ENCODE data around the gene GASK1B.
A peak's percentile ranks its signal among the peaks of the same experiment; 100 is the strongest.

The GASK1B gene

DNA sequence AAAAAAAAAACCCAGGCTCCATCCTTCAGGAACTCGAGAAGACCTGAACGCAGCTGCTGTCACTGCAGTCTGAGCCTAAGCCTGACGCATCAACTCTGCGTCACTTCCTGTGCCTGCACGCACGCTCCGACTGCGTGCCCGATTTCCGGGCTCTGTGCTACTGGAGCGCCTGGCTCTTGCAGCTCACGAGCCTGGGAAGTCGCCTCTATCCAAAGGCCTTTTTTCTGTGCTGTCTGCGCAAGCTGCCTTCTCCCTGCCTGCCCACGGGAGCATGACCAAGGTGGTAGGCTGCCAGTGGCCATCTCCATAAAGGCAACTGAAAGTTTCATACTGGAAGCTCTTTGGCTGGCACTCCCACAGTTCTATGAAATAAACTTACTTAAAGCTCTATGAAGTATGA lies 9.9 kb upstream of the GASK1B start:
- DNase-seq: no peak

DNA sequence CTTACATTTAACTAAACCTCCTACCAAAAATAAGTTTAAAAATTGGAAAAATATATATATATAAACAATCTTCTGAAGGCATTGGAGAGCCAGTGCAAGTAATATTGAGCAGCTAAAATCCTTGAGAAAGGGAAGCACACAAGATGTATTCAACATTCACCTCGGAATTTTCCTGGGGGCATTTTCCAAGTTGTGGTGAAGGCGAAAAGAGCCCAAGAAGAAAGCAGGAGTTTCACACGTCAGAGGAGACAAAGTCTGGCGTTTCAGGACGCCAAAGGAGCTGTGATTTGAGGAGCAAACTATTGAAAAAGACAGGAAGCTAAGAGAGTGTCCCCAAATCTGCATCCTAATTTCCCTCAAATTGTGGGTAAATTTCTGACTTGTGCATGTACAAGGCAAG lies 9.1 kb upstream of the GASK1B start:
- DNase-seq: no peak

DNA sequence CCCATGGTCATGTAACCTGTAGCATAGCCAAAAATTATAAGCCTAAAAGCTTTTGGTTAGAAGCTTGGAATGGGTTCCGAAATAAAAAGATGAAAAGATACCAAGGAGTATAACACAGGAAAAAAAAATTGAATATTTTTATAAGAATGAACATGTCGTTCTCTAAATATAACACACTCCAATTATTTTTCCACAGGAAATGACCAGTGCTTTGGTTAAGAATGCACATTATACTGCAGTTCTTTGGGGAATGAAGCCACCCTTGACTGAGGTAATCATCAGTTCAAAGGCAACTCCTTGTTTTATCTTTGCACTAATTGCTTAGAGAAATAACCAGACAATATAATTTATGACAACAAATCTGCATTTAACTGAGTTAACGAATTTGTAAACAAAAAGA lies 6.6 kb upstream of the GASK1B start:
- no peak for DNase-seq

DNA sequence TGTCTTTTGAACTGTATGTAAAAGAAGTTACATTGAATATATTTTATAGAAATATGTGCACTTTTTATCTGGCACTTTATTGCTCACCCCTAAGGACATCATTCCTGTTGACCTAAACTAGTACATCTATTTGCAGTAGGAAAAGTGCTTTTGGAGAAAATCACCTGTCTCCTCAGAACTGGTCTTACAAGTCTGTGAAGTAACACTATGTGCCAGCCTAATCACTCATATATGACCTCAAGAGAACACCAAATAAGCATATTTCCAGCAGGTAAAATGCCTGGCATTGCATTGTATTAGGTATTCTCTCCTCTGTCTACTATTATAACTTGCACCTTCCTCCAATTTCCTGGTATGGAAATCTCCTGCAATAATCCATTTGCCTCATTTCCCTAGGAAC lies 4.0 kb upstream of the GASK1B start:
- DNase-seq: no peak

DNA sequence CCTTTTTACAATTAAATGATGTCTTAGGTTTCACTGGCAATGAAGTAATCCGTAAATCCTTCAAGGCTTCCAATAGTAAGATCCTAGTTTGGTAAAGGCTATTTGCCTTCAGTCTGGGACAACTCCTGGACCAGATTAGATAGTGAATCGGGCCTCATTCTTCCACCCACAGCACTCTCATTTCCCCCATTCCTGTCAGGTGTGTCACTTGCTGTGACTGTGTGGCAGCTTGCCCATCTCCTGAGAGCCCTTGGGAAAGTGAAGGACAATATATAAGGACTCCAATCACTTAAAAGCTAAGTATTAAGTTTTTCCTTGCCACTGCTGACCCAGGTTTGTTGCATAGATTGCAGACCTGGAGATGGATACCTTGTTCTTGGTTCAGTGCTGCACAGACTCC lies 3.3 kb upstream of the GASK1B start:
- no peak for DNase-seq

DNA sequence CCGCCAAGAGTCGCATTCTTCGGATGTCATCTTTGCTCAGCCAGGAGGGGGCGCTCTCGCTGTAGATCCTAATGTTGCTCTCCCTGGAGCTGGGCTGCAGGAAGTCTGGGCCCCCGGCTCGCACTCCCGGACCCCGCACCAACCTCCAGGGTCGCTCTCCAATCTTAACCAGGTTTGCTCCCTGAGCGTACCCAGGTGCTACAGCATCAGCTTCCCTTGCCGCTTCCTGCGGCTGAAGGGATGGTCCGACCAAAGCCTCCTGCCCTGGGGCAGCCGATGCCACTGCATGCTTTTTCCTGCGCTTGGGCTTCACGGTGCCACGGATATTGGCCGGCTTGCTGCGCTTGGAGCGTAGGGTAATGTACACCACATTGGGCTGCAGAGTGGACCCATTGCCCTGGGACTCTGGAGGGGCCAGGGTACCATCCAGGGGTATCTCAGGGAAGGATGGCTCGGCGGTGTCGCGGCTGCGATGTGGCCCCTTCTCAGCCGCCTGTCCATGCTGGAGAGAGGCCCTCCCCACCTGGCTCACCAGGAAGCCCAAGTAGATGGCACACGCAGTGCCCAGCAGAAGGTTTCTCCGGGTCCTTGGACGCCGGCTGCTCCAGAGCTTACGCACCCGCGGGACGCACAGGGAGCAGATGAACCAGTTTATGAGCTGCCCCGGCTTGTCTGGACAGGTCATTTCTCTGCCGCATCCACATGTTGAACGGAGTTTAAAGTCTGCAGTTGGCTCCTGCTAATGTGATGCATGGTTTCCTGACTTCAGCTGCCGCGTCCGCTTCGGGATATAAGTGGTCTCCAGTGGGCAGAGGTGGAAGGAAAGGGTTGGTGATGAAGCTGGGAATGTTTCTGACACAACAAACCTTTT lies 1.9 kb downstream of the GASK1B start:
- peak; percentile 32 for DNase-seq

DNA sequence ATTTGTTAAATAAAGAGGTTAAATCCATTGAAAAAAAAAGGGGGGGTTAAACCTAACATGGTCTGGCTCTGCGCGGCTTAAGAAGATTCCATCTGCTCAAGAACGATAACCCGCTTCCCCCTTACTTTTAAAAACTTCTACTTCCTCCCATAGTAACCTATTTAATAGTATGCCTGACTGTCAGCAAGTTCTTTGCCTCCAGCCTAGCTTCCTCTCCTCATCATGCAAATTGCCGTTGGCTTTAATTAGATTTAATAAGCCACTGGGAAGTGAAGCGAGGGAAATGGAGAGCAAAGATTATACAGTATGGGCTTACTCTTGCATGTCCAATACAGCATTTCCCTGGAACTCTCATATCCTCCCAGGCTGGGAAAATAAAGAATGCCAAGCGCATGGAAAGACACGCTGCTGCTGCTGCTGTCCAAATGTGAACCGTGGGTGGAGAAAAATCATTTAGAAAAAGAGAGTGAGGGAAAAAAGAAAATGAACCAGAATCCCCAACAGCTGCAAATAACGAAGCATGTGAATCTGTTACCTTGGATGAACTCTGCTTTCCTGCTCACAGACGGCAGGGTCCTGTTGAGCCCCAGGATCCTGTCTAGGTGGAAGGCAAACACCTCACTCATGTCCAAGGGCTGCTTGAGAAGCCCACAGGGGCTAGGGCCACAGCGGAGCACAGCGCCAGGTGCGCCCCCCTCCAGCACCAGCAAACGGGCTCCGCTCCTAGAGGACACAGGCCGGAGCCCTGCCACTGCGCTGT lies 2.7 kb downstream of the GASK1B start:
- DNase-seq: no peak

DNA sequence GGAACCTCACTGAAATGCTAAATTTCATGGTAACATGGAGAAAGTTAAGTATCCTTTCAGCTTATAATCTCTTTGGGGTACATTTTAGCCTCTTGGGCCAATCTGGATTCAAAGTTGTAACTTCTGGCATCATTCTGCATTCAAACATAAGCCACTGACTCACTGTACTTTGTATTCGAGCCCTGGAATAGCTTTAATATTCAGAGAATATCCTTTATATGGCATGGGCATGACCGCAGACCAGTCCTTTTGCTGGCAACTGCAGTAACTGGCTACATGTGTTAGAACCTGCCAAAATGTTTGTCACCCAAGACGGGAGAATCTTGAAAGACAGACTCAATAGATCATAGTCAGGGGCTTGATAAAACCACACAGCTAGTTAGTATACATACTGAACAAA lies 3.3 kb downstream of the GASK1B start:
- no peak for DNase-seq

DNA sequence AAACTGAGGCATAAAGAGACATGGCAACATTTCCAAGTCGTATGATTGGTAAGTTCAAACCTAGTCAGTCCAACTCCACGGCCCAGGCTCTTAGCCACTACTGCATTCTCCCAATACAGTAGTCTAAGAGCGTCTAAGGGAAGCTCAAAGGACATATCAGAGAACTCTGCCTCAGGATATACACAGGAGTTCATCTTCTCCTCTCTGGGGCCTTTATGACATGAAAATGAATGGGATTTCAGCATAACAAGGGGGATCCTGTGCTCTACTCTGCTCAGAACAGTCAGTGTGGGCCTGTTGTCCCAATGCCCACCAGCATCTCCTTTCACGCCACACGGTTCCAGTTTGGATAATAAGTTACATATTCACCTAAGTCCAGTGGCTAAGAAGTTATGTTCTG lies 4.2 kb downstream of the GASK1B start:
- no peak for DNase-seq

DNA sequence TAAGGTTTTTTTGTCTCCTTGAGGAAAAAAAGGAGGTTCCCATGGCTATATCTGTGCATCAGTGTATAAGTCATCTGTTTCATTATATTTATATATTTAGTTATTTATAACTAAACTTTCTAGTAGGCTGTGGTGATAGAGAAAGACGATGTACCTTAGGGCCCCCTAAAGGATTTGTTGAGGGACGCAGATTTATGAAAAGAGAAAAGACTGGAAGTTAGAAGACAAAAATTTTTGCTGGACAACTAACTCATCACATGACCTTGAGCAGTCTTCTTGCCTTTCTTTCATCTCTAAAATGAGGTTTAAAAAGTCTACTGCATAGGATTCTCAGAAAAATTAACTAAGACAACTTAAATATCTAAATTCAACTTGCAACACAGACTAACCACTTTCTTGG lies 6.1 kb downstream of the GASK1B start:
- no peak for DNase-seq

DNA sequence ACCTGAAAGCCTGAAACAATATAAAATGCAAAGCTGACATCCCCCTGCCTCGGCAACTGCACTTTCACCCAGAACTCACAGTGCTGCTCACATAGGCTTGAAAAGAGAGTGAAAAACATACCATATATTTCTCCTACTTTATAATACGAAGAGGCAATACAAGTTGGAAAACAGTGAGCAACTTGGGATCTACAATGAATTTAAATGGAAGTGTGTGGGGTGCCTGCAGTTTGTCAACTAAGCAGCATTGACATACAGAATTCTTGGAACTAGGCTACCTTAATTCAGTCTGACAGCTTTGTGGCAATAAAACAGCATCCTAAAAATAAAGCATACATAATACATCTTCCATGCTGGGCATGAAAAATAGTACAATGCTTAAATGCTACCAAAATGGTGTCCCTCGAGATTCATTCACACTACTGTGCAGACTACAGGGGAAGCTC lies 8.0 kb downstream of the GASK1B start:
- no peak for DNase-seq

DNA sequence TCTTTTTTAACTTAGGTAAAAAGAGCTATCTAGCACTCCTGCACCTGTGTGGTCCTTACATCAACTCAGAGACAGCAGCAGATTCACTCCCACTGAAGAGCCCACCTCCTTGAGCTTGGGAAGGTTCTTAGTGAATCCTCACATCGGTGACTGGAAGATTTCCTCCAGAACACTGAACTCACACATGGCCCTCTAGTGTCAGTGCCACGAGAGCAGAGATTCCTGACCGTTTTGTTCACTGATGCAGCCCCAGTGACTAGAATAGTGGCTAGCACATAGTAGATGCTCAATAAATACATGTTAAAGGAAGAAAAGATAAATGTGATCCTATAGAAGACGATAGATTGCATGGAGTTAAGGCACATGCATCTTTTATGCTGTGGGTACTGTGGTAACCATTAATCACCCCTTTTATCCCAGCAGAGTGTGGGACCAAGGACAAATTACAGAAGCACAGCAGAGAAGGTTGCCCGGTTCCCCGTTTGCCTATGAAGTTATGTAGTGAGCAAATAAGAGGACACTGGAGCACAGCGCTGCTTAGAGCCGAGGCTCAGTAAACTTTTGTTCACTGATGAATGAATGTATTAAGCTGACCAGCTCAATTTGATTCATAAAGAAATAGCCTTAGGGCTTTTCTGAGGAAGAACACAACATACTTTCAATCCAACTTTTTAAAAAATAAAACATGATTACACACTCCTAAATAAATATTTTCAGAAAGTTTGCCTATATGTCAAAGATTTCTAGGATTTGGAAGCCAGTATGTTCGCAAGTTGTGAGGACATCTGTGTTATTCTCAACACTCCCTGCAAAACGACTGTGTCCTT lies 8.7 kb downstream of the GASK1B start:
- no peak for DNase-seq

DNA sequence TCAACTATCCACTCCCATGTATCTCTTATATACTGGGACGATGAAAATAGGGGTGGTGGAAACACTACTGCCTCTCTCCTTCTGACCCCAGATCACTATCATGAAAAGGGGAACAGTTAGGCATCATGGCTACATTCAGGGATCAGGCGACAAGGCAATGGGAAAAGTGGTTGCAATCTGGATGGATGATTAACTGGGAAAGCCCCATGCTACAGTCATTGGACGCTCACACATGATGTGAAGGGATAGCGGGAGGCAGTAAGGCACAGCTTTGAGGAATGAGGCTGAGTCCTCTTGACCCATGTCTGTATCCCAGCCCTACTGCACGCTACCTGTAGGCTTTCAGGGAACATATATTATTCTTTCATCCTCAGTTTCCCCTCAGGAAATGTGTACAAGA lies 10.2 kb downstream of the GASK1B start:
- DNase-seq: no peak

DNA sequence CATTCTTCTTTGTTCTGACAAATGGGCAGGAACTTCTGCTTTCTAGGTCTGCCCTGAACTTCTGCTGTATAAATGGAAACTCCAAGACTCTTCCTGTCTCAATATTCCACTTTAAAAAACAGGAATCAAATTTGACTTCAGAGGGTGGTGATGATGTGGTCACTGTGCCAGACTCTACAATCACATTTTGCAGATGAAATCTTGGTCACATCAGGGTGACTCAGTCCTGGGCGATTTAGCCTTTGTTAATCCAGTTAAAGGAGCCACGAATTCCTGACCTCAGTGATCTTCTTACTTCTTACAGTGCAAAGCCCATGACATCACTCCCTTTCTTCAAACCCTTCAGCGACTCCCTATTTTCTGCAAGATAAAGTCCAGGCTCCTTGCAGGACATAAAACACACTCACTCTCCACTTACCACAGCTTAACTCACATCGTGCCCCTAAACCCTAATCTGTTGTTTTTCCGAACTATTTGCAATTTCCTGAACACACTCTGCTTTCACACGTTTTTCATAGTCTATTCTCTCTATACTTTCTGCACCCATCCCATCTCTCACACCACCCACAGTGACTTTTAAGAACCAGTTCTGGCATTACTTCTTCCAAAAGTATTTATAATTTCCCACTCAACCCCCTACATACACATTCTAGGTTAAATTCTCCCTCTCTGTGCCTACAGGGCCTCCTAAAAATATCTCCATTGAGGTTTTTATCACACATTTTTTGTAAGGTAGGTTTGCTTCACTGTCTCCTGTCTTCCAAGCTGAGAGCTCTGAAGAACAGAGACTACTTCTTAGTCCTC lies 11.1 kb downstream of the GASK1B start:
- peak; percentile 34 for DNase-seq

DNA sequence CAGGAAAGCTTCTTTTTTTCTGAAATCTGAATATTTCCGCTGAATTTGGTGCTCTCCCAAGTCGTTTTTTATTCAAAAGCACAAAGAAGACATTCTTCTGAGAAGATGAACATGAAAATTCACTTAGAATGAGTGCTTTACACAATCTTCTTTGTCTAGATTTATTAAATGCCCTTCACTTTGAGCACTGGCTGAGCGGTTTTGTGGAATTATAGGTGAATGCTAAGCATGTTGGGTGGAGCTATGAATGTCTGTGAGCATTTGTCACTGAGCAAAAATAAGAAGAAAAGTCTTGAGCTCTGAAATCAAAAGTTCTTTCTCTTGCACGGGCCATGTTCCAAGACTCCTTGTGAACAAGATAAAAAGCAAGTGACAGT lies 13.1 kb downstream of the GASK1B start:
- no peak for DNase-seq

DNA sequence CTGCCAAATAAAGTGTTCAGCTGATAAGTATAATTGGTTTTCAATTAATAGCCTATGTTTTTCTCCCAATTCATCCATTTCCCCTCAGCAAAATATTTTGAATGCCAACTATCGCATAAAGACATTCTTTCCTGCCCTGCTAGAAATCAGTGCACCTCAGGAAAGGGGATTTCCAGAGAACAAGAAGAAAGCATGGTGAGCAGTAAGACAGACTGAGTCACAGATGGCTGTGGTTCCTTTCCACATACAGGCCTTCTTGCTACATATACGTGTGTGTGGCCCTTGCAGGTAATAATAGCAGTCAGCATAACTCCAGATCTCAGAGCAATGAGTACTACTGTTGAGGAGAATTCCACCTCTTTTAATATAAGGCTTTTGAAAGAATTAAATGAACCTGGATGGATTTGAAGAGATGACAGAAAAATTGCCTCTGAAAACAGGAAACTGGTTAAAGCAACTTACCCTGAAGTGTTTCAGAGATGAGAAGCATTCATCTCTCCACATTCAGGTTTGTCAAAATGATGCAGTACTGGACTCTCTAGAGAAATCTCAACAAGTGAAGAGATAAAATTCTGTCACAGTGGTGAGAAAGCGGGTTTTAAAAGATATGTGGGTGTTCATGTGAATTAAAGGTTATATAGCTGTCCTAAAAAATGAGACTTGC lies 13.6 kb downstream of the GASK1B start:
- no peak for DNase-seq

DNA sequence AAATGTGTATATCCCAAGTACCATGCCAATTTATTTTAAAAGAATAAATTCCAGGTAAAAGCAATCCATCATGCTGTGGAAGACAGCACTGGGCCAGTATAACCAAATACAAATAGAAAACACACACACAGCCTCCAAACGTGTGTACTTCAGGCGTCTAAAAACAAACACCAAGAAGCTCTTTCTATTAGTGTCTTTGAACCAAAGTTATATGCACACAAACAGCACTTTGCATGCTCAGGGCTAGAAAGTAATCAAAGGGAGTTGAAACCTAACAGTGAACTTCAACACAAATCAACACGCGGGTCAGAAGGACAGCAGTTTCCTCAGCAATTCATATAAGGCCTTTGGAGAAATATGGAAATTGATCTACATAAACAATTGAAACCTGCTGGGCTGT lies 15.4 kb downstream of the GASK1B start:
- DNase-seq: no peak

DNA sequence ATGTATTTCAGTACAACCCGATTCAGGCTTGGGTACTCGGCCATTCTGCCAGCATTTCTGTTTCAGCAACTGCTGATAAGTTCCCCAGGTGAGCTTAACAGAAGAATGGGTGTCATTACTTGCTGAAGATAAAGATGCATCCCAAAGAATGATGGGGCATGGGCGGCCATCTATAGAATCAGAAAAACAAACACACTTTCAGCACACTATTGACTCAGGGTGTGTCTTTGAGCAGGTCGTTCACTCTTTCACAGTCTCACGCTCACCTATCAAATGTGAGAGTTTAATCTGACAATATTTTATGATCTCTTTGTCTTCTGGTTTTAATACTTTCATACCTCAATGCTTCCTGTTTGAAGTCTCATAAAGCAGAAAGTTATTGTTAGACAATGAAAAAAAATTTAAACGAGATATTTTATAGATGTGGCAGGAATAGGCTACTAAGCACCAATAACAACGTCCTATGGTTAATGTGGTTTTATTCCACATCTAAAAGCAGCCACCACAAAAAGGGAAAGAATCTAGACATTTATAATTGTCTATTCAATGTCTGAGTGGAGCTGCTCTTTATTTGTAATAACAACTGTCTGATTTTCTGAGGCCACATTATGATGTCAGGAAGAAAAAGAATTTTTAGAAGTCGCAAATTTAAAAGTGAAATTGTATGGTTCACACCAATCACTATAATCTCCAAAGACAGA lies 17.0 kb downstream of the GASK1B start:
- DNase-seq: no peak

DNA sequence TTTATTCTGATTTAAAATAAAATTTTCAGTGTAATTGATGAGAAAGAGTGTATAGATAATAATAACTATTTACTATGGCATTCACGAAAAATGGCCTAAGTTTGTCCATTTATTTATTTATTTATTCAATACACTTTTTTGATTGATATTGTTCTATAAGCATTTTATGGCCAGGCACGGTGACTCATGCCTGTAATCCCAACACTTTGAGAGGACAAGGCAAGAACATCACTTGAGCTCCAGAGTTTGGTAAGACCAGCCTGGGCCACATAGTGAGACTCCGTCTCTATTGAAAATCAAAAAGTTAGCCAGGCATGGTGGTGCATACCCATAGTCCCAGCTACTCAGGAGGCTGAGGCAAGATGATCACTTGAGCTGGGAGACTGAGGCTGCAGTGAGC lies 25.7 kb downstream of the GASK1B start:
- no peak for DNase-seq

DNA sequence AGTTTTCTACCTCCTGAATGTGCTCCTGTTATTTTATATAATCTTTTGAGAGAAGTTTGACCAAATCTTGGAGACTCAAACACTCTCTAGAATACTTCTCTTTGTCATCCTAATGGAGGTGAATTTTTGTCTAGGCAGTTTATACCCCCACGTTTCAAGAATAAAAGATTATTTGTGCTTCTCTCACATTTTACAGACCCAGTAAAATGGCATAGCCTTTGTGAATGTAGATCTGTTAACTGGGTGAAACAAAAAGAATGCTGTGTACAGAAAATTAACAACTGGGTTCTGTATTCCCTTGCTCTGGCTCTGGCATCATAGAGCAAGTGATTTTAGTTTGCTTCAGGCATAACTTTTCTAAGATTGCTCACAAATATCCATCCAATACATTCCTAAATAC lies 26.1 kb downstream of the GASK1B start:
- DNase-seq: no peak

DNA sequence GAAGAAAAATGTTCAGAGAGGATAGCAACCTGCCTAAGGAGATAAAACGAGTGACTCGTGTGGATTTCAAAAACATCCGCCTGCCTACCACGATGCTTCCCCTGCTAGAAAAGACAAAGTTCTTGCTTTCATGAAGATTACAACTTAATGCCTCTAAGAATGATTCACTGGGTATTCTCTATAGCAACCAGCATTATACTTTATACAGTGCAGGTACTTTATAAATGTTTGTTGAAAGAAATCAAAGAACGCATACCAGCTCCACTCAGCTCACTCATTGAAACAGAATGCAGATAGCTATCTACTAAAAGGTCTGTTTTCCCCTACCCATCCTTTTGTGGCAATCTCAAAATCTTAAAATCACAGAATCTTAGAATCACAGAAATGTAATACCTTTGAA lies 33.7 kb downstream of the GASK1B start:
- no peak for DNase-seq
